Uterus (tissue), 2 donors: ENCODE measurements around the gene VIPR2.

Experiments
- POLR2A ChIP-seq, 2 donors: fragments of 450-650 bp; IDR thresholded peaks; one replicate each; pipeline ENCODE4 v1.6.1; 2016; ENCODE audit warnings: antibody characterized with exemption in 2 of 2, mild to moderate bottlenecking in 1 of 2, moderate library complexity in 1 of 2
- TF ChIP-seq, protein P1 (sequence below), 4 experiments: fragments of 200-600 bp in 2 of 4; fragments of 450-650 bp in 2 of 4; sonication (generic) in 2 of 4; IDR thresholded peaks; one replicate each; pipeline ENCODE4 v1.5.1; 2016 to 2019; ENCODE audit warnings: antibody characterized with exemption in 4 of 4, mild to moderate bottlenecking in 2 of 4, moderate library complexity in 1 of 4

DNA sequence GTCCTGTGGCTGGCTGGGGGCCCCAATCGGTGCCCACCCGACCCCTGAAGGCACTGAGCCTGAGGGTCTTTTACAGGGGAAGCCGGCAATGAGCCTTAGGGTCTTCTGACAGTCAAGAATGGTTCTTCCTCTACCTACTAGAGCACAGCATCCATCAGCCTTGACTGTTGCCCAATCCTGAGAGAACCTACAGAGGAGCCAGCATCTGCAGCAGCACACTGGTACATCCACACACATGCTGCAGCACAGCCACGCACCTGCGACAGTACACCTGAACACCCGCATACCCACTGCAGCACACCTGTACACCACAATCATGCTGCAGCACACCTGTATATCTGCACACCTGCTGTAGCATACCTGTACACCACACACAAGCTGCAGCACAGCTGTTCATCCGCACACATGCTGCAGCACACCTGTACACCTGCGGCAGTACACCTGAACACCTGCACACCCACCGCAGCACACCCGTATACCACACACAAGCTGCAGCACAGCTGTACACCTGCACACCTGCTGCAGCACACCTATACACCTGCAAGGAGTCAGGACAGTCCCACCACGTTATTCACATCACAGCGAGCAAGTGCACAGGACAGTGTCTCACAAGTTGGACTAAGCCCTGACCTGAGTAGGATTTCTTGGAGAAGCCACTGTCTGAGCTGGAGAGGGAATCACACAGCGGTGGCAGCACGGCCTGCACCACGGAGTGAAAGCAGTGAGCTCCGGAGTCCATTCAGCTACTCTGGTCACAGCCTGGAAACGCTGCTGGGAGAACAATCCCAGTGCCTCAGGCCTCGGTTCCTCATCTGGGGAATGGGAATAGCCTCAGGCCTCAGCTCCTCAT lies 56.4 kb downstream of the VIPR2 start:
- TF ChIP-seq, protein P1, sequence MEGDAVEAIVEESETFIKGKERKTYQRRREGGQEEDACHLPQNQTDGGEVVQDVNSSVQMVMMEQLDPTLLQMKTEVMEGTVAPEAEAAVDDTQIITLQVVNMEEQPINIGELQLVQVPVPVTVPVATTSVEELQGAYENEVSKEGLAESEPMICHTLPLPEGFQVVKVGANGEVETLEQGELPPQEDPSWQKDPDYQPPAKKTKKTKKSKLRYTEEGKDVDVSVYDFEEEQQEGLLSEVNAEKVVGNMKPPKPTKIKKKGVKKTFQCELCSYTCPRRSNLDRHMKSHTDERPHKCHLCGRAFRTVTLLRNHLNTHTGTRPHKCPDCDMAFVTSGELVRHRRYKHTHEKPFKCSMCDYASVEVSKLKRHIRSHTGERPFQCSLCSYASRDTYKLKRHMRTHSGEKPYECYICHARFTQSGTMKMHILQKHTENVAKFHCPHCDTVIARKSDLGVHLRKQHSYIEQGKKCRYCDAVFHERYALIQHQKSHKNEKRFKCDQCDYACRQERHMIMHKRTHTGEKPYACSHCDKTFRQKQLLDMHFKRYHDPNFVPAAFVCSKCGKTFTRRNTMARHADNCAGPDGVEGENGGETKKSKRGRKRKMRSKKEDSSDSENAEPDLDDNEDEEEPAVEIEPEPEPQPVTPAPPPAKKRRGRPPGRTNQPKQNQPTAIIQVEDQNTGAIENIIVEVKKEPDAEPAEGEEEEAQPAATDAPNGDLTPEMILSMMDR (IDR thresholded peaks at IDR 0.05): no peak
- no peak for TF ChIP-seq POLR2A (IDR thresholded peaks at IDR 0.05)
